Stimulated activated naive CD8-positive, alpha-beta T cell treated with anti-CD3 and anti-CD28 coated beads, Interleukin-15, amount 100 ng/mL, for 72 hours (primary cell): ENCODE results near the gene ABO.
"Not testable (repeated sequence)": the region's sequence is repeated elsewhere in the genome, so short reads cannot be mapped to it uniquely, and the experiment has no call there.

ENCODE experiments used
- ATAC-seq: fragments of 150-1000 bp; cut with Tn5 transposase; 2 replicates; pipeline ENCODE4 v1.10.0; 2021; ENCODE audit warnings: mild to moderate bottlenecking, moderate library complexity
- DNase-seq, 2 donors: peaks; one replicate each; pipeline ENCODE4 v3.0.0; 2021 to 2022
- H3K27ac Mint-ChIP-seq, 2 donors: one replicate each; pipeline ENCODE4 v1.8.0; 2022; ENCODE audit warnings: mild to moderate bottlenecking in 2 of 2, mixed read lengths in 2 of 2, moderate library complexity in 2 of 2
- H3K27me3 Mint-ChIP-seq: one replicate; pipeline ENCODE4 v1.8.0; 2022; ENCODE audit warnings: mixed read lengths
- H3K4me1 Mint-ChIP-seq: one replicate; pipeline ENCODE4 v1.8.0; 2022; ENCODE audit warnings: mild to moderate bottlenecking, mixed read lengths
- H3K4me3 Mint-ChIP-seq, 2 donors: one replicate each; pipeline ENCODE4 v1.8.0; 2022; ENCODE audit warnings: mild to moderate bottlenecking in 2 of 2, mixed read lengths in 2 of 2, moderate library complexity in 1 of 2
- H3K9me3 Mint-ChIP-seq, 2 donors: one replicate each; pipeline ENCODE4 v1.8.0; 2022; ENCODE audit warnings: mixed read lengths in 2 of 2

The ABO gene

DNA sequence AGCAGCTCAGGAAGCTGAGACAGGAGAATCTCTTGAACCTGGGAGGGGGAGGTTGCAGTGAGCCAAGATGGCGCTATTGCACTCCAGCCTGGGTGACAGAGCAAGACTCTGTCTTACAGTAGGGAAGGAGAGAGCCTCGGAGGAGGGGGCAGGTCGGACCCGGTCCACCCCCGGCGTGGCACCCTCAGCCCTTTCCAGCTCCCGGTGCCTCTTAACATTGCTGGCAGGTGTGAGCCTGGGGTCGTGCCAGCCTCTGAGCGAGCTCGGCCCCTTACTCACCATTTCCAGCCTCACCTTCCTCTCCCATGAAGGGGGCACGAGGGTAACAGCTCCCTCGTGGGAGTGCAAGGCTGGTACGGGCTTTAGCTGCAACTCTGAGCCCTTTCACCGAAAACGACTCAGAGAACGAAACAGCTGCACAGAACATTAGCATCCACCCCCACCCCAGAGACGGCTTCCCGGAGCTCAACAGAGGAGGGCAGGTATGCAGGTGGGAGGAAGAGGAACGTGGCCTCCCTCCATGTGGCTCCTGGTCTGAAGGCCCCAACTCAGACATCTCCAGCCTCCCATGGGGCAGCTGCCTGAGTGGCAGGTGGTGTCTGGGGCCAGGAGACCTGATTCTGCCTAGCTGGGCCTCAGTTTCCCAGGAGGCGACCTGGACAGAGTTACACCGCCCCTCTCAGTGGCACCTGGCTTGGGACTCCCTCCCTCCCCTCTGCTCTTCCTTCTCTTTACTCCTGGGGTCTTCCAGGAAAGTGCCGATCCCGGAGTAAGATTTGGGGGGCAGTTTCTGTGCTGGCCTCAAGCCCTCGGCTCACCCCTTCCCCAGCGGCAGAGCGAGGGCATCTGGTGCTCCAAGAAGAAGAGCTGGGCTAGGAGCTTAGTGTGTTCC lies 28.5 kb upstream of the ABO start:
- Mint-ChIP-seq H3K27ac (no peak overlapping the region), H3K9me3 (no peaks in the 10 kb centered on the region), H3K27me3 (peaks cover 12% of the 10 kb centered on the region), H3K4me1 (no peaks in the 10 kb centered on the region), H3K4me3 (no peak overlapping the region)
- no peak for ATAC-seq
- no peak for DNase-seq

DNA sequence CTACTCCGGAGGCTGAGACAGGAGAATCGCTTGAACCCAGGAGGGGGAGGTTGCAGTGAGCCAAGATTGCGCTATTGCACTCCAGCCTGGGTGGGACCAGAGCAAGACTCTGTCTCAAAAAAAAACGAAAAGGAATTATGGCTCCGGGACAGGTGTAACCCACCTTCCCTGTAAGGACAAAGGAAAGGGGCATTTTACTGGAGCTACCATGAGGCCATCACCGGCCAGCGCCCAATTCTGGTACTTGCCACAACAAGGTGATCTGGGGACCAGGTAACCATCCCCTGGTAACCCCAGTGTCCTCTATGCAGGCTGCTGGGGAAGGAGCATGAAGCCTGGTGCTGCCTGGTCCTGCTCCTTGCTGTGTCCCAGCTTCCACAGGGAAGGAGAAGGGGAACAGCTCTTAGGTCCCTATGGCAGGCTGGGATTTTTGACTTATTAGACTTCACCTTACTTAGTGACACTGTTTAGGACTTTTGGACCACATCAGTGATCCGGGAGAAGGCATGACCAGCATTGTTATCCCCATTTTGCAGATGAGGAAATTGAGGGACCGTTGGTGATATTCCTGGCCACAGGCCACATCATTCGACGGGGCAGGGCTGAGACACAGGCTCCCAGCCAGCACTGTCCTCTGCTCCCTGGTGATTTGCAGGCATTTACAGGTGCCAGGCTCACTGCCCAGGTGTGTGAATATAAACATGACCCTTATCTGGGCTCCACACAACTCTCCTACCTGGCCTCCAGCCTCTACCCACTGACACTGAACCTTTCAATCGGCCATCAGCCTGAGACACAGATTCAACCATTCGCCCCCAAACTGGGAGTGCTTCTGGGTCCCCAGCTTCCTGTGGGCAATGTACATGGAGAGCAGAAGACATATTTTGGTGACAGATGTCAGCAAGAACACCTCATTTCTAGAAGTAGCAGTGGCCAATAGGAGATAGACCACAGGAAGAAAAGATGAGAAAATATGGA lies 26.5 kb upstream of the ABO start:
- DNase-seq = no peak
- H3K4me3 Mint-ChIP-seq = no peak overlapping the region
- no peak for ATAC-seq
- H3K27me3 Mint-ChIP-seq = peaks cover 7% of the 10 kb centered on the region
- no peak overlapping the region for H3K27ac Mint-ChIP-seq
- no peaks in the 10 kb centered on the region for H3K4me1 Mint-ChIP-seq
- no peaks in the 10 kb centered on the region for H3K9me3 Mint-ChIP-seq

DNA sequence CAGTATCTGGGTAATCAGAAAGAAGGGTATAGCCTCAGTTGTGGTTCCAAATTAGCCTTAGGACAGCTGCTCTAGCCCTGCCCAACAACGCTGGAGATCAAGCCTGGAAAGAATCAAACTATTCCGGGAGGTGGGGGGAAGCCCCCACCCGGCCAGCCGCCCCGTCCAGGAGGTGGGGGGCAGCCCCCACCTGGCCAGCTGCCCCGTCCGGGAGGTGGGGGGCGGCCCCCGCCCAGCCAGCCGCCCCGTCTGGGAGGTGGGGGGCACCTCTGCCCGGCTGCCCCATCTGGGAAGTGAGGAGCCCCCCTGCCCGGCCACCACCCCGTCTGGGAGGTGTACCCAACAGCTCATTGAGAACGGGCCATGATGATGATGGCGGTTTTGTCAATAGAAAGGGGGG lies 25.0 kb upstream of the ABO start:
- H3K27me3 Mint-ChIP-seq, H3K27ac Mint-ChIP-seq, ATAC-seq, H3K4me1 Mint-ChIP-seq, H3K4me3 Mint-ChIP-seq, H3K9me3 Mint-ChIP-seq, DNase-seq: not testable (repeated sequence)

DNA sequence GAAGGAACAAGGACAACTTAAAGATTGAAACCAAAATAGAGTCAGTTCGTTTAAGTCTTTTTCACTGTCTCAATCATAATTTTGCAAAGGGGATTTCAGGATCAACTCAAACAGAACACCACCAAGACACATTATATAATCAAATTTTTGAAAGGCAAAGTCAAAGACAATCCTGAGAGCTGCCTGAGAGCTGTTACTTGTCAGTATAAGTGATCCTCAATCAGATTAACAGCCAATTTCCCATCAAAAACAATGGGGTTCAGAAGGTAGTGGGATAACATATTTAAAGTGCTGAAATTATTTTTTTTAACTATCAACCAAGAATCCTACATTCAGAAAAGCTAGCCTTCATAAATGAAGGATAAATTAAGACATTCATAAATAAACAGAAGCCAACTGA lies 19.3 kb upstream of the ABO start:
- Mint-ChIP-seq H3K27me3 (peaks cover 28% of the 10 kb centered on the region), H3K4me3 (no peak overlapping the region), H3K27ac (no peak overlapping the region), H3K9me3 (peaks cover 26 to 30% of the 10 kb centered on the region in 2 donors), H3K4me1 (no peaks in the 10 kb centered on the region)
- DNase-seq (no peak), ATAC-seq (no peak)

DNA sequence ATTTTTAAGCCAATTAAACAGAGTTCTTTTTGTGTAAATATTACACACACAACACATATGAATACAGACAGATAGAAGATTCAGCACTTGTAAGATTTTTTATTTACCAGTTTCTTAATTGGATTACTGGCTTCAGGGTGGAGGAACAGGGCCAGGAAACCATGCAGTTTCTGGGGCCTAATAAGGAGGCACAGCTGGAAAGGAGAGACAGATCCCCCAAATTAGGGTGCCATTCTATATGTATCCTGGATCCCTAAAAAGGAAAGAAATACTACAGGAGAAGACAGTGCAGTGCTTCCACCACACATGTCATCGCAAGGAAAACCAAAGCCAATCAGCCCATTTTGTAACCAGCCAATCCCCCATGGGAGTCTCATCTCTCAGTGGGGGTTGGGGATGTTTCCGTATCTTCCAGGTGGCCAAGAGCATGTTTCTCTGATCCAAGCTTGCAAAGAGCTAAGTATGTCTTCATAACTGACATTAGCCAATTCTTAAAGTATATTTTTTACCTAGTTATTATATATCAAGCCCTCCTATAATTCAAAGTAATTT lies 15.8 kb upstream of the ABO start:
- H3K4me3 Mint-ChIP-seq = no peak overlapping the region

DNA sequence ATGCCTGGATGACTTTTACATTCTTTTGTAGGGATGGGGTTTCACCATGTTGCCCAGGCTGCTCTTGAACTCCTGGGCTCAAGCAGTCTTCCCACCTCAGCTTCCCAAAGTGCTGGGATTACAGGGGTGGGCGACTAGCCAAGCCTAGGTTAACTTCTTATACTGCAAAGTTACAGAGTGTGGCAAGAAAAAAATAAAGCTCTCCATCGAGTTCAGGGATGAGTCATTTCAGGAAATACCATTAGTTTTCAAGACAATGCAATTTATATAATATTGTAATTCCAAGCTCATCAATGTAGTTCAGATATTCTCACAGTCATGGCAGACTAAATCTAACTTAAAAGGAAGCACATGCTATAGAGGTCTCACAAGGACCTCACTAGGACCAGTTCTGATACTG lies 11.5 kb upstream of the ABO start:
- DNase-seq = no peak
- H3K27me3 Mint-ChIP-seq = no peaks in the 10 kb centered on the region
- peaks cover 10 to 17% of the 10 kb centered on the region in 2 donors for H3K9me3 Mint-ChIP-seq
- H3K4me1 Mint-ChIP-seq = no peaks in the 10 kb centered on the region
- no peak overlapping the region for H3K27ac Mint-ChIP-seq
- no peak overlapping the region for H3K4me3 Mint-ChIP-seq
- no peak for ATAC-seq

More for the DNA sequence above, 15.8 kb upstream of the ABO start:
- ATAC-seq = no peak
- peaks cover 26 to 30% of the 10 kb centered on the region in 2 donors for H3K9me3 Mint-ChIP-seq
- H3K4me1 Mint-ChIP-seq = no peaks in the 10 kb centered on the region
- H3K27ac Mint-ChIP-seq = no peak overlapping the region
- peaks cover 20% of the 10 kb centered on the region for H3K27me3 Mint-ChIP-seq
- no peak for DNase-seq

DNA sequence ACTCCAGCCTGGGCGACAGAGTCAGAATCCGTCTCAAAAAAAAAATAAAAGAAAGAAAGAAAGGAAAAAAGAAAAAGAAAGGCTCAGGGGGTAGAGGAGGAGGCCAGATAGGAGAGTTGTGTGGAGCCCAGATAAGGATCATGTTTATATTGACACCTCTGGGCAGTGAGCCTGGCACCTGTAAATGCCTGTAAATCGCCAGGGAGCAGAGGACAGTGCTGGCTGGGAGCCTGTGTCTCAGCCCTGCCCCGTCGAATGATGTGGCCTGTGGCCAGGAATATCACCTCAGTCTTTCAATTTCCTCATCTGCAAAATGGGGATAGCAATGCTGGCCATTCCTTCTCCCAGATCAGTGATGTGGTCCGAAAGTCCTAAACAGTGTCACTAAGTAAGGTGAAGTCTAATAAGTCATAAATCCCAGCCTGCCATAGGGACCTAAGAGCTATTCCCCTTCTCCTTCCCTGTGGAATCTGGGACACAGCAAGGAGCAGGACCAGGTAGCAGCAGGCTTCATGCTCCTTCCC lies 10.3 kb upstream of the ABO start:
- no peak overlapping the region for H3K27ac Mint-ChIP-seq

DNA sequence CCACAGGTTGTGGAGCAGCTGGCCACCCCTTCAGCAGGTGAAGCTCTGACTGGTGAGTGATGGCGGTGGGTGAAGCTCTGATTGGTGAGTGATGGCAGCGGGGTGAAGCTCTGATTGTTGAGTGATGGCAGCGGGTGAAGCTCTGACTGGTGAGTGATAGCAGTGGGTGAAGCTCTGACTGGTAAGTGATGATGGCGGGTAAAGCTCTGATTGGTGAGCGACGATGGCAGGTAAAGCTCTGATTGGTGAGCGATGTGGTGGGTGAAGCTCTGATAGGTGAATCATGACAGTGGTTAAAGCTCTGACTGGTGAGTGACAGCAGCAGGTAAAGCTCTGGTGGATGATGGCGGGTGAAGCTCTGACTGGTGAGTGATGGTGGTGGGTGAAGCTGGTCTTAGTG lies 9.4 kb upstream of the ABO start:
- Mint-ChIP-seq H3K4me1 (no peaks in the 10 kb centered on the region), H3K4me3 (no peak overlapping the region), H3K27me3 (peaks cover 10% of the 10 kb centered on the region), H3K9me3 (no peaks in the 10 kb centered on the region), H3K27ac (no peak overlapping the region)
- ATAC-seq (no peak), DNase-seq (no peak)

More for the DNA sequence above, 10.3 kb upstream of the ABO start:
- H3K27me3 Mint-ChIP-seq = peaks cover 2% of the 10 kb centered on the region
- ATAC-seq (no peak), DNase-seq (no peak)
- no peak overlapping the region for H3K4me3 Mint-ChIP-seq
- peaks cover 6 to 8% of the 10 kb centered on the region in 2 donors for H3K9me3 Mint-ChIP-seq
- no peaks in the 10 kb centered on the region for H3K4me1 Mint-ChIP-seq

DNA sequence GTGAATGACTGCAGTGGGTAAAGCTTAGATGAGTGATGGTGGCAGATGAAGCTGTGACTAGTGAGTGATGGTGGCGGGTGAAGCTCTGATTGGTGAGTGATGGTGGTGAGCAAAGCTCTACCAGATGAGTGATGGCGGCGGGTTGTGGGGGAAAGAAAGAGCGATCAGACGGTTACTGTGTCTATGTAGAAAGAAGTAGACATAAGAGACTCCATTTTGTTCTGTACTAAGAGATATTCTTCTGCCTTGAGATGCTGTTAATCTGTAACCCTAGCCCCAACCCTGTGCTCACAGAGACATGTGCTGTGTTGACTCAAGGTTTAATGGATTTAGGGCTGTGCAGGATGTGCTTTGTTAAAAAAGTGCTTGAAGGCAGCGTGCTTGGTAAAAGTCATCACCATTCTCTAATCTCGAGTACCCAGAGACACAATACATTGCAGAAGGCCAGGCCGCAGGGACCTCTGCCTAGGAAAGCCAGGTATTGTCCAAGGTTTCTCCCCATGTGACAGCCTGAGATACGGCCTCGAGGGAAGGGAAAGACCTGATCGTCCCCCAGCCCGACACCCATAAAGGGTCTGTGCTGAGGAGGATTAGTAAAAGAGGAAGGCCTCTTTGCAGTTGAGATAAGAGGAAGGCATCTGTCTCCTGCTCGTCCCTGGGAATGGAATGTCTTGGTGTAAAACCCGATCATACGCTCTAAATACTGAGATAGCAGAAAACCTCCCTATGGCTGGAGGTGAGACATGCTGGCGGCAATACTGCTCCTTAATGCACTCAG lies 8.4 kb upstream of the ABO start:
- not testable (repeated sequence) for H3K27ac Mint-ChIP-seq, H3K4me1 Mint-ChIP-seq, H3K9me3 Mint-ChIP-seq, ATAC-seq, DNase-seq, H3K4me3 Mint-ChIP-seq, H3K27me3 Mint-ChIP-seq

DNA sequence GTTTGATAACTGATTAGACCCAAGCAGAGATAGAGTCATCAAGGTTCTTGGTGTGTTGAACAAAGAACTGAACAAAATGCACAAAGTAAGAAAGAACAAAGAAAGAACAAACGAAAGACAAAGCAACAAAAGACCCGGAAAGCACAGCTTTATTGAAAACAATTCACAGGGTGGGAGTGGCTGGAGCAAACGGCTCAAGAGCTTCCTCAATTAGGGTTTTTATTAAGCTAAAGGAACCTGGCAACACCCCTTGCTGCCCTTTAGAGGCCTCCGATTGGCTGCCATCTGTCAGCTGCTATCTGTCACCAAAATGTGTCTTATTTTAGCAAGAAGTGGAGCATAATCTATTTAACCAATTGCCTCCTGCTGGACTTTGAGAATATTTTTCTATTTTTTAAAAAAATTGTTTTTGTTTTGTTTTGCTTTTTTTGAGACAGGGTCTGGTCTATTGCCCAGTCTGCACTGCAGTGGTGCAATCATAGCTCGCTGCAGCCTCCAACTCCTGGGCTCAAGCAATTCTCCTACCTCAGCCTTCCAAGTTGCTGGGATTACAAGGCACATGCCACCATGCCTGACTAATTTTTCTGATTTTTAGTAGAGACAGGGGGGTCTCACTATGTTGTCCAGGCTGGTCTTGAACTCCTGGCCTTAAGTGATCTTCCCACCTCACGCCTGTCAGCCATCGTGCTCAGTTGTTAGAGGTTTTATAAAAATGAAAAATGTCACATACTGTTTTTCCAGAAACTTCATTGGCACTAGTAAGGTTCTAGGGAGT lies 7.7 kb upstream of the ABO start:
- no peak for ATAC-seq
- DNase-seq = no peak
- Mint-ChIP-seq H3K4me3 (no peak overlapping the region), H3K9me3 (peaks cover 0 to 7% of the 10 kb centered on the region in 2 donors), H3K27me3 (peaks cover 16% of the 10 kb centered on the region), H3K27ac (no peak overlapping the region), H3K4me1 (no peaks in the 10 kb centered on the region)

DNA sequence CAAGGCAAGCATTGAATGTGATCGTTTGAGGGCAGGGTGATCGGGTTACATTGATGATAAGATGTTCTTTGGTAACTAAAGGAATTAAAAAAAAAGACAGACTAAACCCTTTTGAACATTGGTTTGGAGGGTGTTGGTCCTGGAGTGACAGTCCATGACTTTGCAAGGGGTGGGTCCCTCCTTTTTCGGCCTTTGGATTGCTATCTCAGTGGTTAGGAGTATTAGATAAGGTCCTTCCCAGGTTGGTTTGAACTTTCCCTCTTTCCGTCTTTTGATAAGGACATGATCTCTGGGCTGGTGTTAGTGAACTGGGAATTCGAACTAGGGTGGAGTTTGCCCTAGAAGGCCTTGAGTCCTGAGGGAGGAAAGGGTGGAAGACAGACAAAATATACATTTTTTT lies 5.4 kb upstream of the ABO start:
- Mint-ChIP-seq H3K27ac (no peak overlapping the region), H3K9me3 (peaks cover 0 to 7% of the 10 kb centered on the region in 2 donors), H3K4me1 (no peaks in the 10 kb centered on the region), H3K27me3 (peaks cover 38% of the 10 kb centered on the region), H3K4me3 (no peak overlapping the region)
- DNase-seq (no peak), ATAC-seq (no peak)

DNA sequence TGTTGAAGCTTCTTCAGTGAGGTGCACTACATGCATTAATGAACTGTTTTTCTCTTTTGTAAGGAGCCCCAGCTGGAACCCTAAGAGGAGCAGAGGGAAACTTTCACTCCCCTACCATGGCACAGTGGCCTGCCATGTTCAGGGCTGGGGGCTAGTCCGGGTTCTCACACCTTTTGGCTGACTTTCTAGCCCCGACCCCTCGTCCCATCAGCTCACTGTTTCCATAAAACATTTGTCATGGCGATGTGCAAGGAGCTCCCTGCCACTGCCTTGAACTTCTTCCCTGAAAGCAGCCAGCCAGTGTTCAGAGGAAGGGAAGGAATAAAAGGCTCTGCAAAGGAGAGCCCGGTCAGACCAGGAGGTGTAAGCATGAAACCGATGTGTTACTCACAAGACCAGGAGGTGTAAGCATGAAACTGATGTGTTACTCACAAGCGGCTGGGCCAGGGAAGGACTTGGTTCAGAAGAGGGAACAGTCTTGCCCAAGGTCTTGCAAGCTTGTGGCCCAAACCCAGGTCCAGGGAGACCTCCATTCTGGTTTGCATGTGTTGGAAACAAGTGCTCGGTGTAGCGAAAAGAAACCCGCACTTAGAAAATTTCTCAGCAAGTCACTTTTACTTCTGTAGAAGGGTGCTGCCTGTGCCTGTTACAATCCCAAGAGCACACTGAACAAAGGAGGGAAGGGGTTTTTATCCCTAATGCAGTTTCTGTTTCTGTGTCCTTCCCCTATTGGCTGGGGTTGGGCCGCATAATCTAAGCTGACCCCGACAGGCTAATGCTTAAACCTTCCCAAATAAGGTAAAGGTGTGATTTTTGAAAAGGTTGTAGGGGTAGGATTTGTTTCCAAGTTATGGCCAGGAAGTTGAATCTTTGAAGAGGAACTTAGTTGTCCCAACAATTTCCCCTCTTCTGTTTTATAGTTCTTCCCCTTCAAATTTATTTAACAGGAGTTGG lies 3.4 kb upstream of the ABO start:
- Mint-ChIP-seq H3K4me1 (no peaks in the 10 kb centered on the region), H3K4me3 (no peak overlapping the region), H3K27ac (no peak overlapping the region), H3K27me3 (peaks cover 50% of the 10 kb centered on the region), H3K9me3 (peaks cover 0 to 7% of the 10 kb centered on the region in 2 donors)
- DNase-seq = no peak
- ATAC-seq = no peak

DNA sequence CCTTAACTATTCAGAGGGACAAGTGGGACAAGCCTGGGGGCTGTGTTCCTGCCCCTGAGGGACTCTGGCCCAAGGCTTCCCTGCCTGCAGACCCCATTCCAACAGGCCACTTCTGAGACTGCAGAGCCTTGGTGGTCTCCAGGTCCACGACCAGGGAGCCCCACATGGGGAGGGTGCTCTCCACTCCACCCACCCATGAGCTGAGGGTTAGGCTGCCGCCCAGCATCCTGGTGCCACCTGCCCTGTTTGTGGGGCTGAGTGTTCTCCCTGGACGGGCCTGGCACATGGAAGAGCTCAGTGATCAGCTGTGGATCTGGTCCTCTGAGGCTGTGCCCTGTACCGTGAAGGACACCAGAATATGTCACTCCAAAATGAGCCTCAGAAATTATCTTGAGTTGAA lies 2.5 kb upstream of the ABO start:
- peaks cover 0 to 7% of the 10 kb centered on the region in 2 donors for H3K9me3 Mint-ChIP-seq
- no peak overlapping the region for H3K27ac Mint-ChIP-seq
- no peak for DNase-seq
- peaks cover 58% of the 10 kb centered on the region for H3K27me3 Mint-ChIP-seq
- no peaks in the 10 kb centered on the region for H3K4me1 Mint-ChIP-seq
- no peak overlapping the region for H3K4me3 Mint-ChIP-seq
- no peak for ATAC-seq
